ENCODE measurements around the gene ARHGAP24. TPM values are rescaled to one million over a fixed set of nuclear protein-coding genes. Genes with fewer than 3 reads are reported as not detected.
"Not testable (repeated sequence)": the region's sequence is repeated elsewhere in the genome, so short reads cannot be mapped to it uniquely, and the experiment has no call there.

The ARHGAP24 gene
- total and polyA plus RNA-seq, 3 experiments from 2014 or later = not detected

DNA sequence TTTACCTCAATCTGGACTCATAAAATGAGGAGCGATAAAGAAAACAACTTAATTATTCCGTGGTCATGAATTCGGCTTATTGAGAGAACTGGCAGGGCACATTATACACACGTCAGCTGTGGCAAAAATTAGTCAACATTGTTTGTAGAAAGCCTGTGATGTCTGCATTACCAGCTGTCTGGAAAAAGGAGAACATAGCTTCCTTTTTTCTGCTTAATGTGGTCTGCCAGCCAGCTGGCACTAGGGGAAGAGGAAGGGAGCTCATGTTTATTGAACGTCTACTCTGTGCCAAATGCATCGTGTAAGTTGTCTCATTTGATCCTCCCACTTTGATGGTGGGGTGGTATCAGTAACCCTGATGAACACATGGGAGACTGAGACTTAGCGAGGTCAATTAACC is 367.6 kb downstream of the ARHGAP24 start:
- H3K27ac ChIP-seq (ENCODE audit: low read depth, low read length) = no peak overlapping the region
- no peak for DNase-seq
- POLR2A ChIA-PET = no interaction called here

DNA sequence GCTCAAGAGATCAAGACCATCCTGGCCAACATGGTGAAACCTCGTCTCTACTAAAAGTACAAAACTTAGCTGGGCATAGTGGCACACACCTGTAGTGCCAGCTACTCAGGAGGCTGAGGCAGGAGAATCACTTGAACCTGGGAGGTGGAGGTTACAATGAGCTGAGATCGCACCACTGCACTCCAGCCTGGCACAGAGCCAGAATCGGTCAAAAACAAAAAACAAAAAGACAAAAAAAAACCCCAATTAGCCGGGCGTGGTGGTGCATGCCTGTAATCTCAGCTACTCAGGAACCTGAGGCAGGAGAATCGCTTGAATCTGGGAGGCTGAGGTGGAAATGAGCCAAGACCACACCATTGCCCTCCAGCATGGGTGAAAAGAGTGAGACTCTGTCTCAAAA is 378.8 kb downstream of the ARHGAP24 start:
- CTCF ChIA-PET; POLR2A ChIA-PET; H3K27ac ChIP-seq (ENCODE audit: low read depth, low read length); H3K36me3 Mint-ChIP-seq; H3K4me1 ChIP-seq (ENCODE audit: insufficient read depth, low read length); H3K36me3 ChIP-seq (ENCODE audit: insufficient read depth, low read length); H3K27me3 ChIP-seq (ENCODE audit: insufficient read depth, low read length, poor library complexity, severe bottlenecking); H3K27ac Mint-ChIP-seq; H3K4me1 Mint-ChIP-seq; DNase-seq; H3K4me3 ChIP-seq (ENCODE audit: low read length); H3K9me3 ChIP-seq (ENCODE audit: low read length); H3K27me3 Mint-ChIP-seq: not testable (repeated sequence)
- Mint-ChIP-seq H3K4me3 (peak overlapping the region in 1 of 7 donors; percentile 3), H3K9me3 (peaks cover 2 to 18% (median 6%) of the 10 kb centered on the region in 5 donors)

More for the DNA sequence above, 367.6 kb downstream of the ARHGAP24 start:
- Mint-ChIP-seq H3K36me3 (no peaks in the 10 kb centered on the region), H3K27ac (no peak overlapping the region), H3K4me1 (no peaks in the 10 kb centered on the region), H3K9me3 (peaks cover 0 to 4% (median 3%) of the 10 kb centered on the region in 5 donors), H3K4me3 (no peak overlapping the region), H3K27me3 (no peaks in the 10 kb centered on the region)
- no peaks in the 10 kb centered on the region for H3K4me1 ChIP-seq (ENCODE audit: insufficient read depth, low read length)
- H3K9me3 ChIP-seq (ENCODE audit: low read length) = no peaks in the 10 kb centered on the region
- CTCF ChIA-PET = no interaction called here
- H3K36me3 ChIP-seq (ENCODE audit: insufficient read depth, low read length) = no peaks in the 10 kb centered on the region
- H3K4me3 ChIP-seq (ENCODE audit: low read length) = no peak overlapping the region
- no peaks in the 10 kb centered on the region for H3K27me3 ChIP-seq (ENCODE audit: insufficient read depth, low read length, poor library complexity, severe bottlenecking)

DNA sequence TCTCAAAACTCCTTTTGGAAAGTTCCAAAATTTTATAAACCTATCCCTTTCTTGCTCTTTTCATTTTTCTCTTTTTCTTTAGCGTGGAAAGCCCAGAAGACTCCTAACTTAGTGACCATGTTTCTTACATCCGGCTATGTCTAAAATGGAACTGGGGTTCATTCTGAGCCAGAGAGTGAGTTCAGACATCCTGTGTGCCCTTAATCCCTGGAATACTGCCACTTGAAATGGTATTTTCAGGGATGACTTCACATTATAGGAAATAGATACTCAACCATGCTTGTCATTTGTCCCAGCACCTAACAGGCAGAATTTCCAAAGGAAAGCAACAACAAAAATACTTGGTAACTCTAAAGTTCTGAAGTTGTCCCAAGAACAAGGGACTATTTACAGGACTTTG is 379.6 kb downstream of the ARHGAP24 start:
- no peak for DNase-seq
- Histone ChIP-seq H3K27ac (ENCODE audit: low read depth, low read length) (no peak overlapping the region), H3K36me3 (ENCODE audit: insufficient read depth, low read length) (no peaks in the 10 kb centered on the region), H3K4me3 (ENCODE audit: low read length) (no peak overlapping the region), H3K9me3 (ENCODE audit: low read length) (no peaks in the 10 kb centered on the region), H3K27me3 (ENCODE audit: insufficient read depth, low read length, poor library complexity, severe bottlenecking) (no peaks in the 10 kb centered on the region), H3K4me1 (ENCODE audit: insufficient read depth, low read length) (no peaks in the 10 kb centered on the region)
- H3K27me3 Mint-ChIP-seq = no peaks in the 10 kb centered on the region
- ChIA-PET POLR2A (no interaction called here), CTCF (no interaction called here)
- no peak overlapping the region for H3K4me3 Mint-ChIP-seq
- H3K4me1 Mint-ChIP-seq = no peaks in the 10 kb centered on the region
- H3K27ac Mint-ChIP-seq = no peak overlapping the region
- H3K9me3 Mint-ChIP-seq = peaks cover 2 to 17% (median 6%) of the 10 kb centered on the region in 5 donors
- H3K36me3 Mint-ChIP-seq = no peaks in the 10 kb centered on the region

DNA sequence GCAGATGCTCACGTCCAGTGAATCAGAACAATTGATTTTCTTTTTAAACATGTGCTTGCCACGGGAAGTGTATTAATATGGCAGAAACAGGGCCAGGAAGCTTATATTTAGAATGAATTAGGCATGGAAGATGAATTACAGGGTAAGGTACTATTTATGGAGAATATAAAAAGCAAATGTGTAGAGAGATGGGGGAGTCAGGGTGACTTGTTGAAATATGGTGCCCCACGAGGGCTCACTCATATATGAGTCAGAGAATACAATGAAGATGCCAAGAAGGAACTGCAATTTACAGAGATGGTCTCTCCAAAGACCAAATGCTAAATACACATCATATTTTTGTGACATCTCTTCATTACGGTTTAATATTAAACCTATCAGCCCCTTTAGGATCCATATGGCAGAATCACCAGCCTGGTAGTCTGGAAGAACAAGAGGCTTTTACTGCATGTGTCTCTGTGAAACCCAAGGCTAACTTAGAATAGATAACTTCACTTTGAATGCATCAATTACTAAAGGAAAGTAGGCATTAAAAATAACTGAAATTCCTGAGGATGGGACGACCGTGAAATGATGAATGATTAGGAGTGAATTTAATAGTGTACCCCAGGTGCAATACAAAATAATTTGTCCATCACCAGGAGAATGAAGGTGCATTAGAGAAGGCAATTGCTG is 385.3 kb downstream of the ARHGAP24 start:
- Mint-ChIP-seq H3K27ac (no peak overlapping the region), H3K4me1 (no peaks in the 10 kb centered on the region), H3K9me3 (peaks cover 0 to 2% (median 0%) of the 10 kb centered on the region in 5 donors), H3K27me3 (no peaks in the 10 kb centered on the region), H3K36me3 (no peaks in the 10 kb centered on the region), H3K4me3 (no peak overlapping the region)
- no peaks in the 10 kb centered on the region for H3K9me3 ChIP-seq (ENCODE audit: low read length)
- DNase-seq = no peak
- H3K27me3 ChIP-seq (ENCODE audit: insufficient read depth, low read length, poor library complexity, severe bottlenecking) = no peaks in the 10 kb centered on the region
- ChIA-PET POLR2A (no interaction called here), CTCF (no interaction called here)
- no peaks in the 10 kb centered on the region for H3K4me1 ChIP-seq (ENCODE audit: insufficient read depth, low read length)
- no peaks in the 10 kb centered on the region for H3K36me3 ChIP-seq (ENCODE audit: insufficient read depth, low read length)
- H3K4me3 ChIP-seq (ENCODE audit: low read length) = no peak overlapping the region
- H3K27ac ChIP-seq (ENCODE audit: low read depth, low read length) = no peak overlapping the region

DNA sequence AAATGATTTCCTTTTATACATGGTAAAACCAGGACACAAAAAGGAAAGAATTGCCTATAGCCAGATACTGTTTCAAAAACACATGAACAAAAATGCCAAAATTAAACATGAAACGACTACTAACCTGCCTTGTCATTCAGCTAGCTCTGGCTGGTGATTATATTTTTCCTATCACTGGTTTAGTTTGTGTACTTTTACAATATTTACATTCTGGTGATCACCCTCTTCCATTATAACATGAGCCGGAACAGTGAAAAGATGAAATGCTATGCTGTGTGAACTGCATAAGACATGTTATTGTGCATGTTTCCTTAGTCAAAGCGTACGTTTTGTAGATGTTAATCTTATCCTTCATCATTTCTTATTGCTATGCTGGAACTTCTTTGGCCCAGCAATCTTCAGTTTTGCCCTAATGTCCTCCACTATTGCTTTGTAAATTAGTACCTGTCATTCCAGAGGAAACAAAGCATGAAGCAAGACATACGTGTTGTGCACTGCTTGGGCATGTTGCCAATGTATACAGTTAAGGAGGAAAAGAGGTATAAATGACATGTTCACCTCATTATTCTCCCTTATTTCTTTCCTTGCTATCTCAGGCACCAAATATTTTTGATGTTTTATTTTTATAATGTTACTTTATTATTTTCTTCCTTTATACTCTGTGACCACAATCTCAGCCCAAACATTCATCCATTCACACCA is 386.3 kb downstream of the ARHGAP24 start:
- H3K27me3 Mint-ChIP-seq = no peaks in the 10 kb centered on the region
- H3K36me3 Mint-ChIP-seq = no peaks in the 10 kb centered on the region
- Histone ChIP-seq H3K36me3 (ENCODE audit: insufficient read depth, low read length) (no peaks in the 10 kb centered on the region), H3K4me3 (ENCODE audit: low read length) (no peak overlapping the region), H3K4me1 (ENCODE audit: insufficient read depth, low read length) (no peaks in the 10 kb centered on the region), H3K27me3 (ENCODE audit: insufficient read depth, low read length, poor library complexity, severe bottlenecking) (no peaks in the 10 kb centered on the region), H3K27ac (ENCODE audit: low read depth, low read length) (no peak overlapping the region), H3K9me3 (ENCODE audit: low read length) (no peaks in the 10 kb centered on the region)
- CTCF ChIA-PET = no interaction called here
- H3K4me3 Mint-ChIP-seq = no peak overlapping the region
- H3K9me3 Mint-ChIP-seq = peaks cover 0 to 2% (median 0%) of the 10 kb centered on the region in 5 donors
- H3K4me1 Mint-ChIP-seq = no peaks in the 10 kb centered on the region
- POLR2A ChIA-PET = no interaction called here
- no peak overlapping the region for H3K27ac Mint-ChIP-seq
- DNase-seq = no peak

DNA sequence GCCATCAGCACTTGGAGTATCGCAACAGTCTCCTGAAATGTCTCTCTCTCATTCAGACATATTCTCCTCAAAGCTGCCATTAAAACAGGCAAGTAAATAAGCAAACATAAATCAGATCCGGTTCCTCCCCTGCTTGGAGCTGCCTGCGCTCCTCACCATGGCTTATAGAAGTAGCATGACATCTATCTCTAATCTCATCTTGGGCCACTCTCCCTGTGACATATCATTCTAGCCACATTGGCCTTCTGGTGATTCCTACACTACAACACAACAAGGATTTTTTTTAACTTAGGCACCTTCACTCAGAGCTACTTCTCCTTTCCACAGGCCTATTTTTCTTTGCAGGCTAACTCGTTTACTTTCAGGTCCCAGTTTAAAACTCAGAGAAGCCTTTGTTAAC is 387.9 kb downstream of the ARHGAP24 start:
- Mint-ChIP-seq H3K36me3 (no peaks in the 10 kb centered on the region), H3K4me3 (no peak overlapping the region), H3K4me1 (no peaks in the 10 kb centered on the region), H3K27me3 (no peaks in the 10 kb centered on the region), H3K9me3 (peaks cover 0 to 3% (median under 1%) of the 10 kb centered on the region in 5 donors), H3K27ac (no peak overlapping the region)
- no peaks in the 10 kb centered on the region for H3K27me3 ChIP-seq (ENCODE audit: insufficient read depth, low read length, poor library complexity, severe bottlenecking)
- H3K4me3 ChIP-seq (ENCODE audit: low read length) = no peak overlapping the region
- no peaks in the 10 kb centered on the region for H3K36me3 ChIP-seq (ENCODE audit: insufficient read depth, low read length)
- no peaks in the 10 kb centered on the region for H3K9me3 ChIP-seq (ENCODE audit: low read length)
- no peak for DNase-seq
- no peaks in the 10 kb centered on the region for H3K4me1 ChIP-seq (ENCODE audit: insufficient read depth, low read length)
- ChIA-PET POLR2A (no interaction called here), CTCF (no interaction called here)
- H3K27ac ChIP-seq (ENCODE audit: low read depth, low read length) = no peak overlapping the region

DNA sequence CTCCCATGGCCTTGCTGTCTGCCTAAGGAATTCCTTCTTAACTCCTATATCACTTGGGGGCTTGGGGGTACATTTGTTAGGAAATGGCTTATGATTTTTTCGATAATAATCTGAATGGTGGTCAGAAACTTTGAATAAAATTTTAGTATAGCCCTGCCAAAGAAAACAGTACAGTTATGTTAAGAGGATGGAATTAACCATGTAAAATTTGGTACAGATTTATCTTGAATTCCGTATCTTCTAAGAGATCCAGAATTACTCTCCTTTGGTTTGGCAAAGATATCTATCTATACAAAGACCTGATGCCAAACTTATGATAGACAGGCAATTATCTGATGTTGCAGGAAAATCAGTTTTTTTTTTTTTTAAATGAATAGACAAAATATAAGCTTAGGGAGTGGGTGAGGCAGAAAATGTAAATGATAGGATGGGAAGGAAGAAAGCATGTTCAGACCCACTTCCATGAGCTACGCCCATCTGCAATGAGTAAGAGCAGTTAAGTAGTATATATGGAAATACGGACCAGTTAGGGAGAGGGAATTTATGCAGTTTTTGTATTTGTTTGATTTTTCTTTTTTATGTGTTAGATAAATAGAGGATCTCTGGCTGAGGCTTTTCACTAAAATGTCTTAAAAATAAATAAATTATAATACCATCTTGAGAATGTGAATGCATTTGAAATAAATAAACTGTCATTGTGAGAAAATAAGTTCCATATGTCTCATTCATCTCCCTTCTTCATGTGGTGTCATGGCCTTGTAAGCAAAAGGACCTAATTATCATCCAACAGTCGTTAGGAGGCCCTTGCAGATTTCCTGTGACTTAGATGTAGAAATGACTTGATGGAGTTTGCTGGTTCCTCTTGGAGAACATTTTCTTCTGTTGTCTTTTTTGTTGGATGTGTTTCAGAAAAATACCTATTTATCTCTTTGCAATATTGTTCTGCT is 389.6 kb downstream of the ARHGAP24 start:
- Histone ChIP-seq H3K4me3 (ENCODE audit: low read length) (no peak overlapping the region), H3K9me3 (ENCODE audit: low read length) (no peaks in the 10 kb centered on the region), H3K4me1 (ENCODE audit: insufficient read depth, low read length) (no peaks in the 10 kb centered on the region), H3K27ac (ENCODE audit: low read depth, low read length) (no peak overlapping the region), H3K27me3 (ENCODE audit: insufficient read depth, low read length, poor library complexity, severe bottlenecking) (no peaks in the 10 kb centered on the region), H3K36me3 (ENCODE audit: insufficient read depth, low read length) (no peaks in the 10 kb centered on the region)
- Mint-ChIP-seq H3K27ac (no peak overlapping the region), H3K4me3 (no peak overlapping the region), H3K9me3 (peaks cover 0 to 3% (median 2%) of the 10 kb centered on the region in 5 donors), H3K4me1 (no peaks in the 10 kb centered on the region), H3K36me3 (no peaks in the 10 kb centered on the region), H3K27me3 (no peaks in the 10 kb centered on the region)
- no peak for DNase-seq
- CTCF ChIA-PET = no interaction called here
- POLR2A ChIA-PET = no interaction called here

DNA sequence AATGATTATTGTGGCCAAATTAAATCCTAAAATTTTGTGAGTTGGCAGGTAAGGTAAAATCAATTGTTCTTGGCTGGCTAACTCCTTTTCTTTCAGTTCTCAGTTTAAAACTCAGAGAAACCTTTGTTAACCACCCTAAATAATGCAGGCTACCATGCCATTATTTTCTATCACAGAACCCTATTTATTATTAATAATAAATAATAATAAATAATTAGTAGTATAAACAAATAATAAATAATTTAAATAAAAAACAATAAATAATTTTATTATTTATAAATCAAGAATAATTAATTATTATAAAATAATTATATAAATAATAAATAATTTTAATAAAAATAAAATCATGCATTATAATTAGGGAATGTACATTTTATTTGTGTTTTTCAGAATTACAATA is 390.3 kb downstream of the ARHGAP24 start:
- no peak overlapping the region for H3K27ac Mint-ChIP-seq
- Histone ChIP-seq H3K9me3 (ENCODE audit: low read length) (no peaks in the 10 kb centered on the region), H3K4me3 (ENCODE audit: low read length) (no peak overlapping the region), H3K27me3 (ENCODE audit: insufficient read depth, low read length, poor library complexity, severe bottlenecking) (no peaks in the 10 kb centered on the region), H3K36me3 (ENCODE audit: insufficient read depth, low read length) (no peaks in the 10 kb centered on the region), H3K27ac (ENCODE audit: low read depth, low read length) (no peak overlapping the region), H3K4me1 (ENCODE audit: insufficient read depth, low read length) (no peaks in the 10 kb centered on the region)
- peaks cover 0 to 3% (median 2%) of the 10 kb centered on the region in 5 donors for H3K9me3 Mint-ChIP-seq
- ChIA-PET POLR2A (no interaction called here), CTCF (no interaction called here)
- no peaks in the 10 kb centered on the region for H3K4me1 Mint-ChIP-seq
- no peak overlapping the region for H3K4me3 Mint-ChIP-seq
- no peaks in the 10 kb centered on the region for H3K36me3 Mint-ChIP-seq
- no peak for DNase-seq
- H3K27me3 Mint-ChIP-seq = no peaks in the 10 kb centered on the region
